GM20431 (cell line): ENCODE measurements around the gene SCYGR4.
"Not testable (repeated sequence)": the region's sequence is repeated elsewhere in the genome, so short reads cannot be mapped to it uniquely, and the experiment has no call there.

Source experiments
- in situ Hi-C: fragments of 300-500 bp; cut with MseI, MboI; formaldehyde crosslinking; loops from one replicate; pipeline ENCODE4 v1.15.0; 2020; ENCODE audit warnings: low sequenced_read_pairs; ENCODE audit not compliant: unreplicated experiment

The SCYGR4 gene, protein sequence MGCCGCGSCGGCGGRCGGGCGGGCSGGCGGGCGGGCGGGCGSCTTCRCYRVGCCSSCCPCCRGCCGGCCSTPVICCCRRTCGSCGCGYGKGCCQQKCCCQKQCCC

GRCh38 chr2:227617316-227618230 lies at the start of gene SCYGR4:
TSS of gene SCYGR4 (plus strand) at chr2:227617498. CDS start at chr2:227617498, 0 bp downstream.
- in situ Hi-C loops: no loop called here

- in situ Hi-C loops: no loop called here
These were observed 48.5 kb upstream of the SCYGR4 start for GRCh38 chr2:227568852-227569169.

DNA sequence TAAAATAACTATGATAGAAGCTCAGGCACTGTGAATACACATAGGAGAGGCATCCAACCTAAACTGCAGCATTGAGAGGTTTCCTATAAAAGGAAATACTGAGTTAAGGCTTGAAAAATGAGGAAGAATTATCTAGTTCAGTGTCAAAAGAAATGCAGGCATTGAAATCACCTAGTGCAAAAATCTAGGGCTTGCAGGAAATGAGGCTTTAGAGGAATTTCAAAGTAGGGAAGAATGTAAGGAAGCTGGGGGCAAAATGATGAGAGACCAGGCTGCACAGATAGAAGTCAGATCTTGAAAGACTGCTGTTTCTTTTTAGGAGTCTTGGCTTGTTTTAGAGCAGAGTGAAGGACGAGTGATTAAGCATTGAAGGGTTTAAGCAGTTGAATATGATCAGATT lies 46.7 kb upstream of the SCYGR4 start:
- in situ Hi-C loops: no loop called here

DNA sequence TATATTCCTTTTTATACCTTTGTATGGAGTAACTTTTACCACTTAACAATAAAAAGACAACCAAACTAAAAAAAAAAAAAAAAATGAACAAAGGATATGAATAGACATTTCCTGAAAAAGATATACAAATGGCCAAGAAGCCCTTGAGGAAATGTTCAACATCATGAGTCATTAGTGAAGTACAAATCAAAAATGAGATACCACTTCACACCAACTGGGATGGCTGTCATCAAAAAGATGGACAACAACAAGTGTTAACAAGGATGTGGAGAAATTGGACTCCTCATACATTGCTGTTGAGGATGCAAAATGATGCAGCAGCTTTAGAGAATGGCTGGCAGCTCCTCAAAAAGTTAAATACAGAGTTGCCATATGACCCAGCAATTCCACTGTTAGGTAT lies 41.2 kb upstream of the SCYGR4 start:
- in situ Hi-C loops: no loop called here

- in situ Hi-C loops: no loop called here
These were observed 40.5 kb upstream of the SCYGR4 start for GRCh38 chr2:227576812-227577211.

DNA sequence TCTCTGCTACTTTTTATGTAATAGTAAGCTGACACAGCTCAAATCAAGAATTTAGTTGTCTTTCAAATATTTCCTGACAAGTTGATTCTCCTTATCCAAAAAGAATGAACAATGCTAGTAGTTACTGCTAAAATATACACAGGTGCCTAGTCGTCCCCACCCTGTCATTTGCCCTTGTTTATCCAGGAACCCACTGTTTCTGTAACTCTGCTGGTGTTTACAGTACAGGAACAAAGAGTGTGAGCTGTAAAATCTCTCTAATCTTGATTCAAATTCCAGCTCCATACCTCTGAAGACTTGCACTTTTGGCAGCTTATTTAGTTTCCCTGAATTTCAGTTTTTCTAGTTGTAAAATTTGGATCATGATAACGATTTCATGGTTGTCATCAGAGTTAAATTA lies 39.7 kb upstream of the SCYGR4 start:
- in situ Hi-C loops: no loop called here

GRCh38 chr2:227578642-227579041 lies 38.7 kb upstream of the SCYGR4 start:
- in situ Hi-C loops: no loop called here

DNA sequence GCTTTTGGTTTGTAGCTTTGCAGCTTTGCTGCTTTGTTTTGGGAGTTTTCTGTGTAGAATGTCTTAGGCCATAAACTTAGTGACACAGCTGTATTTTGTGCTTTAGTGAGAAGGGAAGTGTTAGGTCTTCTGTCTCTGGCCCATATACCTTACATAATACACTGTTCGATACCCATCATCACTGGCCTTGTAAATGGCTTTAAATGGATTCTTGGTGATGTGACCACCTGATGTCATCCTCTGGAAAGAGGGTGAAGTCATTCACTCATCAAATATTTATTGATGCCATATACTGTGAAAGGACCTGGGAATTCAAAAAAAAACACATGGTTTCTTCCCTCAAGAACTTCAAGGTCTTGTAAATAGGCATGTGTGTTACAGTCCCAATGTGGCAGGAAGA lies 37.5 kb upstream of the SCYGR4 start:
- in situ Hi-C loops: no loop called here

- in situ Hi-C loops: no loop called here
These were observed 34.9 kb upstream of the SCYGR4 start for GRCh38 chr2:227582369-227582768.

- in situ Hi-C loops: no loop called here
These were observed 24.5 kb upstream of the SCYGR4 start for GRCh38 chr2:227592694-227593387.

DNA sequence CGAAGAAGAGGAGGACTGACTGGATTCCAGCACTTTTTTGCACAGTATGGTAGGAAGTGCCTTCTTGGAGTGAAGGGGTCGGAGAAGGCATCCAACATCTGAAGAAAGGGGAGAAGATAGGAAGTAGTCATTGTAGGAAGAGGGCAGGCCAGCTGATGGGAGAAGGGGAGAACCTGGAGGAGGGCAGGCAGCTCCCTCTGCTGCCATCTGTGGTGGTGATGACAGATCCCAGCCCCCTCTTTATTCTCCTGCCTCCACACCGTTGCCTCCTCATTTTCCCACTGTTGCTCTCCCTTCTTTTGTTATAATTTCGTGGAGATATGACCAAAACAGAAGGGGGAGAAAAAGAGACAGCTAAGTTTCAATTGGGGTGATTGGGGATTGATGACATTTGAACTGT lies 21.5 kb upstream of the SCYGR4 start:
- in situ Hi-C loops: no loop called here

- in situ Hi-C loops: no loop called here
These were observed 20.3 kb upstream of the SCYGR4 start for GRCh38 chr2:227597036-227597435.

DNA sequence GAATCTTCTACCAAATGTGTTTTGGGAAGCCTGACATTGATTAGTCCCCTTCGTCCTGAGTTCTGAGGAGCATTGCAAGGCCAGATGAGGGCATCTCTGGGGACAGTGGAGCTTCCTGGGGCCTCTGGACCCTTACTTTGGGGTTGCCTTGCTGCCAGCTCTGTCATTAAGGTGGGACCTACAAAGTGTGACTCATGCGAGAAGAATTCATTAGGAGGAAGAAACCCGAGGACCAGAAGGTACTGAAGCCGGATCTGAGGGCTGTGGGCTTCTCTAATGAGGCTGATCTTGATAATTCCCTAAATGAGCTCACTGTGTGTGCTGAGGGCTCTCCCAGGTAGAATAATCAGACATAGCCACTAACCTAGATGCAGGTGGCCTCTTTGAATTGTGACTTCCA lies 19.3 kb upstream of the SCYGR4 start:
- in situ Hi-C loops: no loop called here

DNA sequence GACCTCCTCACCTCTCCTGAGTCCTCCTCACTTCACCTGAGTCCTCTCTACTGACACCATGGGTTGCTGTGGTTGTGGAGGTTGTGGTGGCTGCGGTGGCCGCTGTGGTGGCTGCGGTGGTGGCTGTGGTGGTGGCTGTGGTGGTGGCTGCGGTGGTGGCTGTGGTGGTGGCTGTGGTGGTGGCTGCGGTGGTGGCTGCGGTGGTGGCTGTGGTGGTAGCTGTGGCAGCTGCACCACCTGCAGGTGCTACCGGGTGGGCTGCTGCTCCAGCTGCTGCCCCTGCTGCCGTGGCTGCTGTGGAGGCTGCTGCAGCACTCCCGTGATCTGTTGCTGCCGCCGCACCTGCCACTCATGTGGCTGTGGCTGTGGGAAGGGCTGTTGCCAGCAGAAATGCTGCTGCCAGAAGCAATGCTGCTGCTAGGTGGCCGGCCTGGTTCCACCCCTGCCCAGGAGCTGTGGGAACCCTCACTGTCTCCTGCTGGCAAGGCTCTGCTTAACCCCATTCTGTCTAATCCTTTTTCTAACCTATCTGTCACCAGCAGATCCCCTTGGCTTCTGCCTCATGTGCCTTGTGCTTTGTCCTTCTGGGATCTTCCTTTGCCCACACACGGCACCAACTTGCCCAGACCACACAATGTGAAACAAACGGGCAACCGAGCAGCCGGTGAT lies 18.3 kb upstream of the SCYGR4 start, which contains the start of gene SCYGR2:
Gene SCYGR2, plus strand, starts transcription at position 59 of the 669 bp plus-strand sequence. Its CDS starts 0 bp downstream, at position 59.
- in situ Hi-C loops: not testable (repeated sequence)

DNA sequence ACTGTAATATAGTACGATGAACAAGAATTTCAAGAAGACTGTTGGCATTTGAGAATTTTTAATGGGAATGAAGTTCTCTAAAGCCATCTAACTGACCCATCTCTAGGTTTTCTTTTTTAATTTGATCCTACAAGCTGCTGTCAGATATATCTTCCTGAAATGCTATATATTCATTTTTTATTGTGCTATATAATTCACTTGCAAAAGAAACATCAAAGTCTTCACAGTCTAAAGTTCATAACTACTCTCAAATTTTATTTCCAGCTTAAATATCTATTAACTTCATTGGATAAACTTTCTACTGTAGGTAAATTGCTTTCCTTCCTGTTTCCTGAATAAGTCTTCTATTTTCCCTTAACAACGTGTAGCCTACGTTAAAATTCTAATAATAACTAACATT lies 14.9 kb upstream of the SCYGR4 start:
- in situ Hi-C loops: no loop called here

DNA sequence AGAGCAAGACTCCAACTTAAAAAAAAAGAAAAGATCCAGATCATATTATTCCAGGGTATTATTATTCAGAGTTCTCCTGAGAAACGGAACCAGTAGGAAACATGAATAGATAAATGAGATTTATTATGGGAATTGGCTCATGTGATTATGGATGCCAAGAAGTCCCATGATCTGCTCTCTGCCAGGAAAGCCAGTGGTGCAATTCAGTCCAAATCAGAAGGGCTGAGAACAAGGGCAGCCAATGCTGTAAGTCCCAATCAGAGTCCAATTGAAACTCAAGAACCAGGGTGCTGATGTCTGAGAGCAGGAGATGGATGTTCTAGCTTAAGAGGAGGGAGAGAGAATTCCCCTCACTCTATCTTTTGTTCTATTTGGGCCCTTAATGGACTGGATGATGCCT lies 10.8 kb upstream of the SCYGR4 start:
- in situ Hi-C loops: no loop called here

DNA sequence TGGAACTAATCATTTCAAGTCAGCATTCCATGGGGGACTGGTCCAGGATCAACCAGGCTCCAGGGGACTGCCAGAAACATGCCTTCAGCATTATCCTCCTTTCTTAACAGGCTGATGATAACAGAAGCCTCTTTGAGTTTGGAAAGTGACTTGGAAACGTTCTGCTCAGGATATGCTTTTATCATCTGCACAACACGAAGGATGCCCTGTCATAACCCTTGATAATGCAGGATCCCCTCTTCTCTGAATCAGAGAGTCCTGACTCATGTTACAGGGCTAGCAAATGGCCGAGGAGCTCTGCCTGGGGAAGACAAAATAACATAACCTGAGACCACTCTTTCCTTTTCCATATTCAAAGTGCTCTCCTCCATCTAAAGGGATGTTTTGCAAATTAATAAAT lies 9.4 kb upstream of the SCYGR4 start:
- in situ Hi-C loops: no loop called here

DNA sequence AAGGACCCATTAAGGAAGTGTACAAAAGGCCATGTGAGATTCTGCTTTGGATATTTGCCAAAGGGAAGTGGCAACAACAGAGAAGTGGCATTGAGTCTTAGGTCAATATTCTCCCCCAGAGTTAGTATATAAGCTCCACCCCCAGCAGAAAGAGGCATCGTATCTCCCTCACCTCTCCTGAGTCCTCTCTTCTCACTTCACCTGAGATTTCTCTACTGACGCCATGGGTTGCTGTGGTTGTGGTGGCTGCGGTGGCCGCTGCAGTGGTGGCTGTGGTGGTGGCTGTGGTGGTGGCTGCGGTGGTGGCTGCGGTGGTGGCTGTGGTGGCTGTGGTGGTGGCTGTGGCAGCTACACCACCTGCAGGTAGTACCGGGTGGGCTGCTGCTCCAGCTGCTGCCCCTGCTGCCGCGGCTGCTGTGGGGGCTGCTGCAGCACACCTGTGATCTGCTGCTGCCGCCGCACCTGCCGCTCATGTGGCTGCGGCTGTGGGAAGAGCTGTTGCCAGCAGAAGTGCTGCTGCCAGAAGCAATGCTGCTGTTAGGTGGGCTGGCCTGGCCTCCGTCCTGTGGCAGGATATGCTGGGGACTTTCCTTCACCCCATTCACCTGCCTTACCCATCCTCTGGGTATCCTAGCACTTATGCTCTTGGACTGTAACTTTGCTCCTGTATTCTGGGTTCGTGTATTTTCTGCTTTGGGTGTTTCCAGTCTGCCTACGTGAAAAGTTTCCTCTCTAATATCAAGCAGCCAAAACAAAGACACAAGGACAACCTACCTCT lies 8.5 kb upstream of the SCYGR4 start:
- in situ Hi-C loops: no loop called here

DNA sequence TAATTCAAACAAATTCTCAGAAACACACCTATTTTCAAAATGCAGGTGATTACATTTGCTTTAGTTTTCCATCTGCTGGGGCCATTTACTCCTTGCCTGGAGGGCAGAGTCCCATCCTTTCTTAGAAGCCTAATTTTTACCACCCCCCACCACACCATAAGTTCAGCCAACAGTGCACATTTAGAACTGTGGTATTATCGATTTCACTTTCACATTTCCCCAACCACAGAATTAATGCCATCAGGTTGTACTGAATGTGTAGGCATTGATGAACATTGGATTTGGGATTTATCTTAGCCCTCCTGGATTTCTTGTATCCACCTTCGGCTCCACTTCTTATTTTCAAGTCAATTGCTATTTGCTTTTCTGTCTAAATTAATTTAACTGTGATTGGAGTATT lies 7.2 kb upstream of the SCYGR4 start:
- in situ Hi-C loops: no loop called here
